ENCODE results near the gene DPYSL5. TPM values are rescaled to one million over a fixed set of nuclear protein-coding genes. Genes with fewer than 3 reads are reported as not detected.

The DPYSL5 gene
- total RNA-seq, 1 donor = not detected

DNA sequence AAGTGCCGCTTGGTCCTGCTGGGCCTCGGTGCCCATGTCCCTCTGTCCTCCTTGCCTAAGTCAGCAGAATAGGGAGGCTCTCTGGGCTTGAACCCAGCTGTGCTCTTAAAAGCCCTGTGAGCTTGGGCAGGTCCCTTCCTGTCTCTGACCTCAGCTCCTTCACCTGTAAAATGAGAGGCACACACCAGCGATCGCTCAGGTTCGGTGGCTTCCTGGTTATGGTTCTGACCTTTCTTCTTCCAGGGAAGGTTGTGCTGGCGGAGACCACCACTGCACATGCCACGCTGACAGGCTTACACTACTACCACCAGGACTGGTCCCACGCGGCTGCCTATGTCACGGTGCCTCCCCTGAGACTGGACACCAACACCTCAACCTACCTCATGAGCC is 86.4 kb downstream of the DPYSL5 start:
- DNase-seq (ENCODE audit: low read depth) = no peak
- TF ChIP-seq CTCF (IDR thresholded peaks at IDR 0.05; ENCODE audit: insufficient read depth, low read length) = no peak
- no peak overlapping the region for H3K4me3 ChIP-seq (ENCODE audit: low read depth, low read length)

DNA sequence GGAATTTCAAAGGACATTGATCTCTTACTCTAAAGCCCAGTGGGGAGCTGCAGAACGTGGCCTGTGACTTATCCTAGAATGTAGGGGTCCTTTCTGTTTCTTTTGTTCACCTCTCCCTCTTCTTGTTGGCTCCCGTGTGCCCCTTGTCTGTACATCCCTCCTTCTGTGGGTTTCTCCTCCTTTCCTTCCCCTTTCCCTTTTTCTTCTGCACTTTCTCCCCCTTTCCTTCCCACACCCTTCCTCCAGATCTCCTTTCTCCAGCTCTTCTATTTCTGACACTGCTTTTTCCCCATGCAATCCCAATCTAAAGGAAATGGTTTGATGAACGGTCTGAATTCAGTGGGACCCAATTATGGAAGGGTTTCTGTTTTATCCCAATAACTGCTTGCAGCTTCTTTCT is 87.1 kb downstream of the DPYSL5 start:
- TF ChIP-seq CTCF (IDR thresholded peaks at IDR 0.05; ENCODE audit: insufficient read depth, low read length) = no peak
- H3K4me3 ChIP-seq (ENCODE audit: low read depth, low read length) = no peak overlapping the region
- DNase-seq (ENCODE audit: low read depth) = no peak

DNA sequence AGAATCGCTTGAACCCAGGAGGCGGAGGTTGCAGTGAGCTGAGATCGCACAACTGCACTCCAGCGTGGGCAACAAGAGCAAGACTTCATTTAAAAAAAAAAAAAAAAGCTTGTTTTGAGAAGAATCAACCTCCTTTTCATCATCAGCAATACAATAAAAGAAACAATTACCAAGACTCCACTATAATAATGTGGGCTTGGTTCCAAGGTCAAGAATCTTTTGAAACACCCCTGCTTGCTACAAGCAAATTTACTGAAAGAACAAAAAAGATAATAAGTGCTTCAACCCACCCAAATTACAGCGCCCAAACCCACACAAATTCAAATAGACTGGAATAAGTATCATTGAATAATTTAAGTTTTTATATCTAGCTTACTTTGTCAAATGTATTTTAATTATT is 88.9 kb downstream of the DPYSL5 start:
- no peak for TF ChIP-seq CTCF (IDR thresholded peaks at IDR 0.05; ENCODE audit: insufficient read depth, low read length)

GRCh38 chr2:26938399-26939118 is 90.6 kb downstream of the DPYSL5 start:
- H3K4me3 ChIP-seq (ENCODE audit: low read depth, low read length) = no peak overlapping the region
- no peak for DNase-seq (ENCODE audit: low read depth)
- TF ChIP-seq CTCF (IDR thresholded peaks at IDR 0.05; ENCODE audit: insufficient read depth, low read length) = no peak

More for the DNA sequence above, 88.9 kb downstream of the DPYSL5 start:
- no peak overlapping the region for H3K4me3 ChIP-seq (ENCODE audit: low read depth, low read length)
- DNase-seq (ENCODE audit: low read depth) = no peak

GRCh38 chr2:26940001-26940400 is 92.1 kb downstream of the DPYSL5 start:
- H3K4me3 ChIP-seq (ENCODE audit: low read depth, low read length) = no peak overlapping the region
- TF ChIP-seq CTCF (IDR thresholded peaks at IDR 0.05; ENCODE audit: insufficient read depth, low read length) = no peak
- no peak for DNase-seq (ENCODE audit: low read depth)

GRCh38 chr2:26941486-26941885 is 93.6 kb downstream of the DPYSL5 start:
- TF ChIP-seq CTCF (IDR thresholded peaks at IDR 0.05; ENCODE audit: insufficient read depth, low read length) = no peak
- DNase-seq (ENCODE audit: low read depth) = no peak
- no peak overlapping the region for H3K4me3 ChIP-seq (ENCODE audit: low read depth, low read length)

All from fibroblast of the aortic adventitia (primary cell).